ENCODE data around the gene ZNF862. TPM values are rescaled to one million over a fixed set of nuclear protein-coding genes. Genes with fewer than 3 reads are reported as not detected.
A peak's percentile ranks its signal among the peaks of the same experiment; 100 is the strongest.

Gene ZNF862
- total and polyA plus RNA-seq, 8 donors = 8.3 to 20.1 (median 14.1) TPM

GRCh38 chr7:149877890-149878522 is 39.8 kb downstream of the ZNF862 start:
- H3K4me3 ChIP-seq = no peak overlapping the region
- H3K27me3 ChIP-seq = no peaks in the 10 kb centered on the region
- H3K27ac ChIP-seq = no peak overlapping the region
- no peaks in the 10 kb centered on the region for H3K36me3 ChIP-seq
- H3K9me3 ChIP-seq = no peaks in the 10 kb centered on the region
- ATAC-seq (no peak), FAIRE-seq (no peak), DNase-seq (peak in 2 of 6 donors; percentile 7 to 56)
- intact Hi-C loops (cut with DNase I) = no loop called here
- peaks cover under 1 to 13% (median 1%) of the 10 kb centered on the region in 3 donors for H3K4me1 ChIP-seq
- 79 to 80% methylated on average over 16 of the region's 16 CpGs for WGBS, 2 donors
- TF ChIP-seq CTCF (IDR thresholded peaks at IDR 0.05) = no peak

- Histone ChIP-seq H3K27me3 (no peaks in the 10 kb centered on the region), H3K36me3 (no peaks in the 10 kb centered on the region), H3K27ac (no peak overlapping the region), H3K9me3 (no peaks in the 10 kb centered on the region), H3K4me1 (peaks cover 6 to 18% (median 7%) of the 10 kb centered on the region in 3 donors), H3K4me3 (no peak overlapping the region)
- ATAC-seq (no peak), FAIRE-seq (no peak), DNase-seq (peak in 2 of 6 donors; percentile 9 to 68)
- intact Hi-C loops (cut with DNase I) = no loop called here
- 76 to 85% methylated on average over 12 to 13 of the region's 13 CpGs for WGBS, 2 donors
- no peak for TF ChIP-seq CTCF (IDR thresholded peaks at IDR 0.05)
These were observed 40.3 kb downstream of the ZNF862 start for GRCh38 chr7:149878523-149878921.

- Histone ChIP-seq H3K36me3 (no peaks in the 10 kb centered on the region), H3K9me3 (no peaks in the 10 kb centered on the region), H3K27ac (no peak overlapping the region), H3K27me3 (no peaks in the 10 kb centered on the region), H3K4me3 (no peak overlapping the region), H3K4me1 (peaks cover 14 to 21% (median 14%) of the 10 kb centered on the region in 3 donors)
- FAIRE-seq (no peak), DNase-seq (peak in 2 of 6 donors; percentile 8 to 58), ATAC-seq (no peak)
- WGBS, 2 donors = 68 to 74% methylated on average over 14 of the region's 14 CpGs
- intact Hi-C loops (cut with DNase I) = no loop called here
- TF ChIP-seq CTCF (IDR thresholded peaks at IDR 0.05) = no peak
These were observed 41.1 kb downstream of the ZNF862 start for GRCh38 chr7:149879271-149879743.

GRCh38 chr7:149879766-149880637 is 41.8 kb downstream of the ZNF862 start:
- Histone ChIP-seq H3K27ac (peak overlapping the region in 1 of 4 donors; percentile 36), H3K9me3 (no peaks in the 10 kb centered on the region), H3K27me3 (no peaks in the 10 kb centered on the region), H3K4me1 (peaks cover 14 to 27% (median 21%) of the 10 kb centered on the region in 3 donors), H3K4me3 (no peak overlapping the region), H3K36me3 (no peaks in the 10 kb centered on the region)
- 76 to 84% methylated on average over 14 to 16 of the region's 16 CpGs for WGBS, 2 donors
- no peak for TF ChIP-seq CTCF (IDR thresholded peaks at IDR 0.05)
- no peak for ATAC-seq
- peak in 2 of 6 donors; percentile 7 to 66 for DNase-seq
- FAIRE-seq = no peak
- intact Hi-C loops (cut with DNase I) = no loop called here
